HepG2 (cell line): Measurements from ENCODE around the gene SRPRB.

ENCODE experiments used
- CREB1 ChIP-seq, 2 experiments: fragments of 450-650 bp in 1 of 2; IDR thresholded peaks; 2 replicates each; pipeline ENCODE4 v1.6.1; 2016 to 2017; ENCODE audit warnings: control low read depth in 1 of 2, mild to moderate bottlenecking in 1 of 2, missing compliant biosample characterization in 1 of 2, missing genetic modification characterization in 1 of 2
- SOX5 ChIP-seq: IDR thresholded peaks from 2 replicates; pipeline ENCODE4 v1.6.1; 2016; ENCODE audit warnings: borderline replicate concordance
- TF ChIP-seq, protein P1 (sequence below): sonication (generic); formaldehyde crosslinking; IDR thresholded peaks from 2 replicates; pipeline ENCODE4 v1.4.0; 2020; ENCODE audit warnings: mild to moderate bottlenecking, low read depth, missing genetic modification reagents
- TF ChIP-seq, protein P2 (sequence below): sonication (generic); formaldehyde crosslinking; IDR thresholded peaks from 2 replicates; pipeline ENCODE4 v1.5.1; 2020; ENCODE audit warnings: missing genetic modification reagents, mild to moderate bottlenecking, borderline replicate concordance

DNA sequence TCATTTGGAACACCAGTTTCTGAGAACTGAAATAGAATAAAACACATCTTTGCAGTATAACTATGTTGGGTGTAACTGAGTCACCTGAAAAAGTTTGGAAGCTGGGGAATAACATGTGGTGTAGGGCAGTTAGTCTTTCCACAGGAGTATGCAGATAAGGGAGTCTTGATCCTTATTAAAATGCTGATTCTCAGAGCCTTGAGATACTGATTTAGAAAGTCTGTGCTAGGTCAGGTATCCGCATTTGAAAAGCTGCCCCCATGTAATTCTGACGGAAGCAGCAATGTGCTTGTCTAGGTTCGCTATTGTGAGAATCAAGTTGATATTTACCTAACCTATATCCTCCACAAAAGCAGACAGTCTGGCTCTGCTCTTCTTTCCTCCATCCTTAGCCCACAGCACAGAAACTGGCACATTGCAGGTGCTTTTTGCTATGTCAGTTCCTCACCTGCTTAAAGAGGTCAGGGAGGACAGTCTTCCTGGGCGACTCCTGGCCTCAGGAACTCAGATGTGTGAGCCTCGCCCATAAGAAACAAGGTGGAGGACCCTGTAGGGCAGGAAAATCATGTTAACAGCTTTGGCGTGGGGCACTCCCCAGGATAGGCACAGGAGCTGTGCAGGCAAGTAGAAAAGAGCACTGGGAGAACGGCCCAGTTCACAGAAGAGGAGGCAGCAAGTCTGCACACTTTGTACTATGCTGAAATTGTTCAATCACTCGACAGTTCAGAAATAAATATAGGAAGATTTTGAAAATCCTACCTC is 27.6 kb upstream of the SRPRB start:
- TF ChIP-seq CREB1 (IDR thresholded peaks at IDR 0.05) (no peak), CREB1 (CRISPR knock-in tag; IDR thresholded peaks at IDR 0.05) (no peak), SOX5 (CRISPR knock-in tag) (no peak)
- TF ChIP-seq, protein P1, sequence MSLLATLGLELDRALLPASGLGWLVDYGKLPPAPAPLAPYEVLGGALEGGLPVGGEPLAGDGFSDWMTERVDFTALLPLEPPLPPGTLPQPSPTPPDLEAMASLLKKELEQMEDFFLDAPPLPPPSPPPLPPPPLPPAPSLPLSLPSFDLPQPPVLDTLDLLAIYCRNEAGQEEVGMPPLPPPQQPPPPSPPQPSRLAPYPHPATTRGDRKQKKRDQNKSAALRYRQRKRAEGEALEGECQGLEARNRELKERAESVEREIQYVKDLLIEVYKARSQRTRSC (CRISPR knock-in tag) = no peak
- TF ChIP-seq, protein P2, sequence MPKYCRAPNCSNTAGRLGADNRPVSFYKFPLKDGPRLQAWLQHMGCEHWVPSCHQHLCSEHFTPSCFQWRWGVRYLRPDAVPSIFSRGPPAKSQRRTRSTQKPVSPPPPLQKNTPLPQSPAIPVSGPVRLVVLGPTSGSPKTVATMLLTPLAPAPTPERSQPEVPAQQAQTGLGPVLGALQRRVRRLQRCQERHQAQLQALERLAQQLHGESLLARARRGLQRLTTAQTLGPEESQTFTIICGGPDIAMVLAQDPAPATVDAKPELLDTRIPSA = no peak
